Activated B cell treated with CpG ODN at 0.5 μM for 24 hours (primary cell): ENCODE data around the gene BCS1L. TPM values are rescaled to one million over a fixed set of nuclear protein-coding genes. Genes with fewer than 3 reads are reported as not detected.

Experiments
- ATAC-seq: fragments of 200-7000 bp; cut with Tn5 transposase; one replicate; pipeline ENCODE4 v1.10.0; 2021; ENCODE audit warnings: low read depth, mild to moderate bottlenecking, moderate library complexity
- CTCF ChIA-PET: fragments of 350-600 bp; sonication (Branson Sonifier 250); formaldehyde crosslinking; loops from one replicate; lab custom pipeline; 2021; ENCODE audit warnings: antibody characterized with exemption; lab: Charles Lee
- POLR2A ChIA-PET: fragments of 350-600 bp; sonication (Branson Sonifier 250); formaldehyde crosslinking; loops from one replicate; lab custom pipeline; 2021; ENCODE audit warnings: antibody characterized with exemption; lab: Charles Lee
- DNase-seq: peaks from one replicate; pipeline ENCODE4 v3.0.0; 2022
- H3K27ac Mint-ChIP-seq: one replicate; pipeline ENCODE4 v1.8.0; 2020; ENCODE audit warnings: mixed read lengths
- H3K27me3 Mint-ChIP-seq: one replicate; pipeline ENCODE4 v1.8.0; 2021; ENCODE audit warnings: mixed read lengths
- H3K36me3 Mint-ChIP-seq: one replicate; pipeline ENCODE4 v1.8.0; 2021; ENCODE audit warnings: low read depth, mixed read lengths
- H3K4me1 Mint-ChIP-seq: one replicate; pipeline ENCODE4 v1.8.0; 2021; ENCODE audit warnings: mixed read lengths
- H3K4me3 Mint-ChIP-seq: one replicate; pipeline ENCODE4 v1.8.0; 2020; ENCODE audit warnings: mild to moderate bottlenecking, mixed read lengths
- H3K9me3 Mint-ChIP-seq: one replicate; pipeline ENCODE4 v1.8.0; 2020; ENCODE audit warnings: mixed read lengths
- intact Hi-C: fragments of 100-400 bp; cut with micrococcal nuclease; formaldehyde crosslinking; loops from one replicate; pipeline ENCODE4 v1.15.1; 2024
- total RNA-seq: library from RNA; stranded (reverse); gene quantifications from 2 replicates; pipeline ENCODE4 v1.2.3, GENCODE V29; 2022
- TF ChIP-seq, protein P1 (sequence below): fragments of 200-600 bp; IDR thresholded peaks from one replicate; pipeline ENCODE4 v1.8.0; 2022; ENCODE audit warnings: antibody characterized with exemption, mild to moderate bottlenecking

The BCS1L gene
- total RNA-seq, 1 donor from 2014 or later, result 75.1 TPM

- DNase-seq (no peak), ATAC-seq (no peak)
- intact Hi-C loops, result no loop called here
- H3K4me1 Mint-ChIP-seq, result no peaks in the 10 kb centered on the region
- H3K4me3 Mint-ChIP-seq, result no peak overlapping the region
- ChIA-PET CTCF (no interaction called here), POLR2A (interaction anchor here (1.3 kb wide), 1 partner anchor 23 kb away, joined by 7 read pairs; the partner anchor contains the start of genes BCS1L and ZNF142)
- no peak overlapping the region for H3K27ac Mint-ChIP-seq
- TF ChIP-seq, protein P1, sequence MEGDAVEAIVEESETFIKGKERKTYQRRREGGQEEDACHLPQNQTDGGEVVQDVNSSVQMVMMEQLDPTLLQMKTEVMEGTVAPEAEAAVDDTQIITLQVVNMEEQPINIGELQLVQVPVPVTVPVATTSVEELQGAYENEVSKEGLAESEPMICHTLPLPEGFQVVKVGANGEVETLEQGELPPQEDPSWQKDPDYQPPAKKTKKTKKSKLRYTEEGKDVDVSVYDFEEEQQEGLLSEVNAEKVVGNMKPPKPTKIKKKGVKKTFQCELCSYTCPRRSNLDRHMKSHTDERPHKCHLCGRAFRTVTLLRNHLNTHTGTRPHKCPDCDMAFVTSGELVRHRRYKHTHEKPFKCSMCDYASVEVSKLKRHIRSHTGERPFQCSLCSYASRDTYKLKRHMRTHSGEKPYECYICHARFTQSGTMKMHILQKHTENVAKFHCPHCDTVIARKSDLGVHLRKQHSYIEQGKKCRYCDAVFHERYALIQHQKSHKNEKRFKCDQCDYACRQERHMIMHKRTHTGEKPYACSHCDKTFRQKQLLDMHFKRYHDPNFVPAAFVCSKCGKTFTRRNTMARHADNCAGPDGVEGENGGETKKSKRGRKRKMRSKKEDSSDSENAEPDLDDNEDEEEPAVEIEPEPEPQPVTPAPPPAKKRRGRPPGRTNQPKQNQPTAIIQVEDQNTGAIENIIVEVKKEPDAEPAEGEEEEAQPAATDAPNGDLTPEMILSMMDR, result no peak
- no peaks in the 10 kb centered on the region for H3K27me3 Mint-ChIP-seq
- no peaks in the 10 kb centered on the region for H3K9me3 Mint-ChIP-seq
- peaks cover 74% of the 10 kb centered on the region for H3K36me3 Mint-ChIP-seq
Observed at GRCh38 chr2:218635719-218636118, 23.8 kb upstream of the BCS1L start.

- Mint-ChIP-seq H3K4me3 (no peak overlapping the region), H3K9me3 (no peaks in the 10 kb centered on the region), H3K4me1 (no peaks in the 10 kb centered on the region), H3K27ac (no peak overlapping the region), H3K36me3 (peaks cover 90% of the 10 kb centered on the region), H3K27me3 (no peaks in the 10 kb centered on the region)
- ChIA-PET POLR2A (no interaction called here), CTCF (no interaction called here)
- no peak for DNase-seq
- TF ChIP-seq, protein P1, result no peak
- ATAC-seq, result no peak
- intact Hi-C loops, result no loop called here
Observed at GRCh38 chr2:218638372-218638771, 21.1 kb upstream of the BCS1L start.

DNA sequence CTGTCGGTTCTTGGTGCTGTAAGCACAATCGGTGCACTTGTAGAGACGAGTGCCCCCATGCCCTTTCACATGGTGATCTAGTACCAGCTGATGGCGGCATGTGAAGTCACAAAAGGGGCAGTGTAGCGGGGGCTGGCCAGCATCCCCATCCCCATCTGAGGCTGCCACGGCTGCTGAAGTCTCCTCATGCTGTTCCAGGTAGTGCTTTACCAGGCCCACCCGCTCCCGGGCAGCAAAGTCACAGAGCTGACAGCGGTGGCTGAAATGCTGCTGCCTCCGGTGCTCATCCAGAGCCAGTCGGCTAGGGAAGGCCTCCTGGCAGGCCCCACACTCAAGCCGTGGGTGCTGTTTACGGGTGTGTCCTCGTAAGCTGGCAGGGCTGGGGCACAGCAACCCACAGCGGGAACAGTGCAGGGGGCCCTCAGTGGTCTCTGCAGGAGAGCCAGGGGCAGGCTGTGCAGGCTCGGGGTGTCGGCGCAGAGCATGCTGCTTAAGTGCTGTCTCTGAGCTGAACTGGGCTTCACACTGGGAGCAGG, 17.3 kb upstream of the BCS1L start:
- no peak for ATAC-seq
- H3K27me3 Mint-ChIP-seq, result no peaks in the 10 kb centered on the region
- no peaks in the 10 kb centered on the region for H3K4me1 Mint-ChIP-seq
- POLR2A ChIA-PET, result no interaction called here
- DNase-seq, result no peak
- H3K4me3 Mint-ChIP-seq, result no peak overlapping the region
- no peaks in the 10 kb centered on the region for H3K9me3 Mint-ChIP-seq
- H3K36me3 Mint-ChIP-seq, result peaks cover 81% of the 10 kb centered on the region
- TF ChIP-seq, protein P1, result no peak
- CTCF ChIA-PET, result no interaction called here
- intact Hi-C loops, result no loop called here
- H3K27ac Mint-ChIP-seq, result no peak overlapping the region

GRCh38 chr2:218642786-218643185, 16.7 kb upstream of the BCS1L start:
- POLR2A ChIA-PET, result no interaction called here
- H3K9me3 Mint-ChIP-seq, result no peaks in the 10 kb centered on the region
- H3K36me3 Mint-ChIP-seq, result peaks cover 80% of the 10 kb centered on the region
- TF ChIP-seq, protein P1, result no peak
- DNase-seq, result no peak
- H3K4me3 Mint-ChIP-seq, result no peak overlapping the region
- ATAC-seq, result no peak
- no peak overlapping the region for H3K27ac Mint-ChIP-seq
- H3K4me1 Mint-ChIP-seq, result no peaks in the 10 kb centered on the region
- intact Hi-C loops, result no loop called here
- no peaks in the 10 kb centered on the region for H3K27me3 Mint-ChIP-seq
- CTCF ChIA-PET, result no interaction called here

- H3K36me3 Mint-ChIP-seq, result peaks cover 80% of the 10 kb centered on the region
- TF ChIP-seq, protein P1, result no peak
- no peak overlapping the region for H3K4me3 Mint-ChIP-seq
- intact Hi-C loops, result no loop called here
- POLR2A ChIA-PET, result no interaction called here
- no peaks in the 10 kb centered on the region for H3K27me3 Mint-ChIP-seq
- H3K27ac Mint-ChIP-seq, result no peak overlapping the region
- no peak for ATAC-seq
- CTCF ChIA-PET, result no interaction called here
- H3K9me3 Mint-ChIP-seq, result no peaks in the 10 kb centered on the region
- no peak for DNase-seq
- H3K4me1 Mint-ChIP-seq, result no peaks in the 10 kb centered on the region
Observed at GRCh38 chr2:218643751-218644310, 15.7 kb upstream of the BCS1L start.
